Activated T-cell treated with anti-CD3 and anti-CD28 coated beads, Interleukin-2, amount 50 U/mL, for 1 hour (primary cell): ENCODE results near the gene ITGAE.

Experiments used
- DNase-seq: peaks from one replicate; pipeline ENCODE4 v3.0.0-alpha.2; 2020

ITGAE gene

GRCh38 chr17:3817851-3818605, 17.0 kb upstream of the ITGAE start:
- DNase-seq = no peak

DNA sequence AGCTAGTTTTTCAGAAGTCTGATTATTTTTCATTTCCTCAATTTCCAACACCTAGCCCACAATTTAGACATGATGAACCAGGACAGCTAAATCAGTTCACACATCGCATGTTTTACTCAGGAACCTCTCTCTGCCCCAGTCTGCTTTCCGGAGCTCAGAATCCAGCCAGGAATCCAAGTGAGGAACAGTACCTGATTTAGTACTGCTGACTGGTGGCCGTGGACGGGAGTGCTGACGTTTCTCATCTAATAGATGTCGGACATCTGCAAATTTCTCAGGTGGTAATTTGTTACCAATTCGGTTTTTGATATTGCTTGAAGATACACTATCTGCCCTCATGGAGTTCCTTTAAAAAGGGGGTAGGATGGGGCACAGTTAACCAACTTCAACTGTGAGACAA, 14.9 kb upstream of the ITGAE start:
- no peak for DNase-seq

GRCh38 chr17:3815122-3815521, 14.1 kb upstream of the ITGAE start:
- DNase-seq = no peak

DNA sequence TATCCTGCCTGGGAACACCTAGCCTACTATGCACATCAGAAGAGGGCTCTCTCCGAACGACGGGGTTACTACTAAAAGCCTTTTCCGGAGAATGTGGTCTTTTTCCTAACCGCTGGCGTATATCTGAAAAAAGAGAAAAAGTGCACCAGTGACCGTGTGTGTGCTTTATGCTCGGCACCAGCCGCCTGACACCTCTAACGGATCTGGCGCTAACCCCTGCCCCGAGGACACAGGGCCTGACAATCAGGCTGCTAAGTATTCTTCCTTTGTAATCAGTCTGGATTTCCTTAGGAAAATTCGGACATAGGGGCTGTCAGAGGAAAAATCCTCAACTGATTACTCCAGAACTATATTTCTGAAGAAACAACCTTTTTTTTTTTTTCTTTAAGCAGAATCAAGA, 13.4 kb upstream of the ITGAE start:
- no peak for DNase-seq

GRCh38 chr17:3813171-3813570, 12.2 kb upstream of the ITGAE start:
- DNase-seq = no peak

- DNase-seq = no peak
Observed at GRCh38 chr17:3812771-3813170, 11.8 kb upstream of the ITGAE start.

- DNase-seq = no peak
Observed at GRCh38 chr17:3812284-3812683, 11.3 kb upstream of the ITGAE start.

GRCh38 chr17:3810019-3810418, 9.0 kb upstream of the ITGAE start:
- DNase-seq = no peak

DNA sequence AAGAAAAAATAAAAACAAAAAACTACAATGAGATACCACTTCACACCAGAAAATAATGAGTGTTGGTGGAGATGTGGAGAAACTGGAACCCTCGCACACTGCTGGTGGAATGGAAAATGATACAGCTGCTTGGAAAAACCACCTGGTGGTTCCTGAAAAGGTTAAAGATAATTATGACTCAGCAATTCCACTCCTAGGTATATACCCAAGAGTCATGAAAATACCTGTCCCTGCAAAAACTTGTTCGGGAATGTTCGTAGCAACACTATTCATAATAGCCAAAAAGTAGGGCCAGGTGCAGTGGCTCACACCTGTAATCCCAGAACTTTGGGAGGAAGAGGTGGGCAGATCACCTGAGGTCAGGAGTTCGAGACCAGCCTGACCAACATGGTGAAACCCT, 8.1 kb upstream of the ITGAE start:
- no peak for DNase-seq

DNA sequence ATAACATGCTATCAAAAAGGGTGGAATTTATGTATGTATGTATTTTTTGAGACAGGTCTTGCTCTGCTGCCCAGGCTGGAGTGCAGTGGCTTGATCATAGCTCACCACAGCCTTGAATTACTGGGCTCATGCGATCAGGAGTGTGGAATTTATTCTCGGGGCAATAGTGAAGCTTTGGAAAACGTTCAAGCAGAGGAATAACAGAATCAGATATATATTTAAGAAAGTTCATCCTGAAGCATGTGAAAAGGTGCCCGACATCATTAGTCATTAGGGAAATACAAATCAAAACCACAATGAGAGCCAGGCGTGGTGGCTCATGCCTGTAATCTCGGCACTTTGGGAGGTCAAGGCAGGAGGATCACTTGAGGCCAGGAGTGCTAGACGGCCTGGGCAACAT, 7.7 kb upstream of the ITGAE start:
- DNase-seq = no peak

- no peak for DNase-seq
Observed at GRCh38 chr17:3805581-3805980, 4.6 kb upstream of the ITGAE start.

- no peak for DNase-seq
Observed at GRCh38 chr17:3804503-3804931, 3.5 kb upstream of the ITGAE start.

DNA sequence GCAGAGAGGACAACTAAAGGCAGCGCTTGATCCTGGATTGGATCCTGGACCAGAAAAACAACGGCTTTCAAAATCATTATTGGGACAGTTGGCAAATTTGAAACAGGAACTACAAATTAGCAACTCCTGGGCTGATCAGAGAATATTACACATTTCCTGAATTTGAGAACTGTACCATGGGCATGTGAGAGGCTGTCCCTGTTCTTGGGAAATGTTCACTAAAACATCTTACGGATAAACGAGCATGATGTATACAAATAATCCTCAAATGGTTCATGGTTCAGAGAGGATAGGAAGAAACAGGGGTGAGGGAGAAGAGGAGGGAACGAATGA, 2.3 kb upstream of the ITGAE start:
- DNase-seq = no peak

DNA sequence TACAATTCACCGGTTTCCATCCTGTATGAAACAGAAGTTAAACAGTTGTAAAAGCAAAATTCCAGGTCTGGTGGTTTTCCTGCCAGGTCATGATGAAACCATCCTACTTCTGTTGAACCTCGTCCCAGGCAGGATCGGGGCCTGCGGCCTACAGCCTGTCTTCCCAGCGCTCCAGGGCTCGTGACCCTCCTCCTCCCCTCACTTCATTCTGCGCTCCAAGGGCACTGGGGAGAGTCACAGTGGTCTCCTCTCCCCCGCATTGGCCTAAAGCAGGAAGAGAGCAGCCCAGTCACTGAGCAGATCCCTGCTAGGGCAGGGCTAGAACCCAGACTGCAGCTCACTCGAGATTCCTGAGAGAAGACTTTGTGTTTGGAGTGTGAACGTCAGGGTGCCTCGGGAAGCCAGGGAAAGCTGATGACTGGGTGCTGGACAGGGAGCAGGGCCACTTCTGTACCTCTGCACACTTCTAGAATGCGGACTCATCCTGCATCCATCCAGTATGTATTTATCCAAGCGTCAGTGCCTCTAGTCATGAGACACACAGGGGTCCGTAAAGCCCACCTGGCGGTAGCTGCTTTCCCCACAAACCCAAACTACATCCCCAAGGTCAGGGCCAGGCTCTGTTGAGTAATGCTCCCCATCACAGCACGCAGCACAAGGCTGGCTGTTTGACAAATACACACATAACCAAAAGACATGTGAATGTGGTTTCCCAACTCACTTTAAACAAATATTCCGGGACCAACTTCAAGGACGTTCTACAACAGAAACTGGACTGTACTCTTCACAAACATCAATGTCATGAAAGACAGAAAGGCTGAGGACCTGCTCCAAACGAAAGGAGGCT, 1.7 kb upstream of the ITGAE start:
- DNase-seq = no peak

DNA sequence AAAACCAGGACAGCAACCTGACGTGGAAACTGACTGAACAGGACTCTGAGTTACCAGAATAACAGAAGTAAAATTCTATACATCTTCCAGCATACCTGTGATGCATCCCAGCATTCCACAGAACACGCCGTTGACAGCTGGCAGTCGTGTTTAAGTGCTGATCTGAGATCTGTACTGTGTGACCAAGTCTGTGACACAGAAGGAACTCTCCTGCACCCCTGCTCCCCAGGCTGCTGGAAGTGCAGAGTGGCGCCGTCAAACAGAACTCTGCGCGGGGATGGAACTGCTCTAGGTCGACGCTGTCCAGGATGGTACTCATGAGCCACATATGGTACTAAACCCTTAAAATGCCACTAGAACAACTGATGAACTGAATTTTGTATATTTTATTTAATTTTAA, 804 bp upstream of the ITGAE start:
- no peak for DNase-seq

- DNase-seq = no peak
Observed at GRCh38 chr17:3801347-3801746, 359 bp upstream of the ITGAE start.

GRCh38 chr17:3799181-3799945, 1.6 kb downstream of the ITGAE start:
- DNase-seq = no peak

- DNase-seq = no peak
Observed at GRCh38 chr17:3798273-3799180, 2.5 kb downstream of the ITGAE start.

- DNase-seq = no peak
Observed at GRCh38 chr17:3796822-3797170, 4.2 kb downstream of the ITGAE start.

DNA sequence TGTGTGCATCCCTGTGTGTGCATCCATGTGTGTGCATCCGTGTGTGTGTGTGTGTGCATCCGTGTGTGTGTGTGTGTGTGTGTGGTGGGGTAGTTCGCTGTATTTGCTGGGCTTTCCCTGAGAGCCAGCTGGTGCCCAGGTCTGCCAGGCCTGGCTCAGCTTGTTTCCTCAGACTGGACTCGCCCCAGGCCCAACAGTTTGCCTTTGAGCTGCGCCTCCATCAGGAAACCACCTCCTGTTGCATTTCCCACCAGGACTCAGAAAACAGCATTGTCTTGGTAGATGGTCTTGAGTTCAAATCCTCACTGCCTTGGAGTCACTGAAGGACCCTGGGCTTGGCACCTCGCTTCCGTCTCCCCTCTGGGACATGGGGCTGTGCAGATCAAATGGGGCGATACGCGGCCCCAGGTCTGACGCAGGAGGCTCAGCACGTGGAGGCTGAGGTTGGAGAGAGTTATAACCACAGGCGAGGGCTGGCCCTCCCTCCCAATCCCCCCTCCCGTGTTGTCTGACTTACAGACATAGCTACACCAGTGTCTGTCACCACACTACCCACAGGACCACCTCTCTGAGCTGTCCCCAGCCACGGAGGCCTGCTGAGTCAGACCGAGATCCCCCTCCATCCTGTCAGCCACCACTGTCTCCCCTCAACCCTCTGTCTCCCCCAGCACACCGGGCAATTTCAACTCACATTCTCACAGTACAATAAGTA, 4.7 kb downstream of the ITGAE start:
- DNase-seq = peak; percentile 74

DNA sequence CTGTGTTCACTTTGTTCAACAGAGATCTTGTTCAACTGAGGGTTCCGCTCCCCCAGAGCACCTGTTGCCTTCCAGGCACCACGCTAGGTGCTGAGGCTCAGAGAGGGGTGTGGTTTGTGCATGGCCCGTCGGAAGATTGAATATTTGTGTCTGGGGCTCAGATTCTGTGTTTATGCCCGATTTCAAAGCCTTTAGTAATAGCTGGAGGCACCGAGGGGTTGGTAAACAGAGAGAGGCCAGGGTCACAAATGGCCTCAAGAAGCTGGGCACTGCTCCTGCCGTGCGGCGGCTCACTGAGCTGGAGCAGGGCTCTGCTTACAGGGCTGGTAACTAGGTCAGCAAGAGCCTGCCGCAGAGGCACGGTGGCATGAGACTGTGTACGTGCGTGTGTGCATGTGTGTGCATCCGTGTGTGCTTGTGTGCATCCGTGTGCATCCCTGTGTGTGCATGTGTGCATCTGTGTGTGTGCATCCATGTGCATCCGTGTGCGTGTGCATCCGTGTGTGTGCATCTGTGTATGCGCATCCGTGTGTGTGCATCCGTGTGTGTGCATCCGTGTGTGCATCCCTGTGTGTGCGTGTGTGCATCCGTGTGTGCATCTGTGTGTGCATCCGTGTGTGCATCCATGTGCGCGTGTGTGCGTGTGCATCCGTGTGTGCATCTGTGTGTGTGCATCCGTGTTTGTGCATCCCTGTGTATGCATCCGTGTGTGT, 5.4 kb downstream of the ITGAE start:
- DNase-seq = no peak
